Lung (tissue), 12 donors: ENCODE results near the gene POLDIP3. TPM values are rescaled to one million over a fixed set of nuclear protein-coding genes. Genes with fewer than 3 reads are reported as not detected.

Source experiments
- ATAC-seq: fragments of 200-7000 bp; cut with Tn5 transposase; one replicate; pipeline ENCODE4 v1.9.1; 2020; ENCODE audit warnings: moderate number of reproducible peaks; ENCODE audit not compliant: insufficient read depth, low FRiP score
- DNase-seq, 3 donors: peaks; one replicate each; pipeline ENCODE4 v3.0.0-alpha.2; 2013 to 2017
- H3K27ac ChIP-seq, 2 donors: one replicate each; pipeline ENCODE4 v1.5.1; 2013; ENCODE audit warnings: mild to moderate bottlenecking in 2 of 2, moderate library complexity in 2 of 2, control low read depth in 1 of 2, inconsistent platforms in 1 of 2, low read depth in 1 of 2, low read length in 1 of 2
- H3K27me3 ChIP-seq, 3 donors: one replicate each; pipeline ENCODE4 v1.5.1; 2013; ENCODE audit warnings: low read length in 2 of 3; ENCODE audit not compliant: control insufficient read depth in 3 of 3, insufficient read depth in 3 of 3
- H3K36me3 ChIP-seq, 4 donors: one replicate each; pipeline ENCODE4 v1.5.1; 2013; ENCODE audit warnings: low read length in 4 of 4, mild to moderate bottlenecking in 1 of 4, moderate library complexity in 1 of 4; ENCODE audit not compliant: control insufficient read depth in 4 of 4, insufficient read depth in 4 of 4
- H3K4me1 ChIP-seq, 5 donors: one replicate each; pipeline ENCODE4 v1.5.1; 2013; ENCODE audit warnings: low read length in 5 of 5, mild to moderate bottlenecking in 2 of 5, moderate library complexity in 1 of 5; ENCODE audit not compliant: control insufficient read depth in 5 of 5, insufficient read depth in 5 of 5
- H3K4me3 ChIP-seq: one replicate; pipeline ENCODE4 v1.5.1; 2013; ENCODE audit warnings: mild to moderate bottlenecking, control low read depth, moderate library complexity
- H3K9ac ChIP-seq, 2 donors: one replicate each; pipeline ENCODE4 v1.5.1; 2013; ENCODE audit warnings: low read length in 2 of 2, control low read depth in 1 of 2; ENCODE audit not compliant: insufficient read depth in 1 of 2
- H3K9me3 ChIP-seq, 4 donors: one replicate each; pipeline ENCODE4 v1.5.1; 2013; ENCODE audit warnings: low read length in 3 of 4, mild to moderate bottlenecking in 1 of 4, moderate library complexity in 1 of 4; ENCODE audit not compliant: control insufficient read depth in 4 of 4, insufficient read depth in 3 of 4
- CTCF ChIP-seq: IDR thresholded peaks from 2 replicates; pipeline ENCODE4 v1.5.1; 2012; ENCODE audit warnings: mild to moderate bottlenecking; ENCODE audit errors: control extremely low read depth, extremely low read depth
- WGBS, 2 donors: extraction: QIAGEN DNeasy Blood & Tissue Kit; methylation state at CpG; one replicate each; pipeline ENCODE4 v1.1.7; 2013; 5-methylcytosine and 5-hydroxymethylcytosine counted together
- polyA plus RNA-seq, 2 donors: library from polyadenylated mRNA; stranded (reverse); fragments of 200-250 nt; gene quantifications; one replicate each; pipeline ENCODE4 v1.2.1, GENCODE V29; 2013
- total RNA-seq, 2 donors: library from RNA; depleted of rRNA in 1 of 2; stranded (reverse); fragments of >200 nt in 1 of 2; gene quantifications; one replicate each; pipeline ENCODE4 v1.2.1, GENCODE V29; 2014 to 2021
- donor health status: control.
- donor health status: control.
- donor health status: Bipolar disorder and iron deficiency.
- donor health status: healthy.
- donor health status: DM: yes; HTN: yes; CAD: no.

The POLDIP3 gene
- total and polyA plus RNA-seq, 4 donors = 20.5 to 62.1 (median 42.7) TPM

- Histone ChIP-seq H3K36me3 (peaks cover 0 to 16% (median 0%) of the 10 kb centered on the region in 4 donors), H3K9me3 (no peaks in the 10 kb centered on the region), H3K4me3 (no peak overlapping the region), H3K27me3 (no peaks in the 10 kb centered on the region), H3K9ac (no peak overlapping the region), H3K4me1 (peaks cover 12 to 61% (median 46%) of the 10 kb centered on the region in 5 donors), H3K27ac (peak overlapping the region in 1 of 2 donors; percentile 77)
- no peak for TF ChIP-seq CTCF
- WGBS, 2 donors = 74% methylated on average over 1 of the region's 1 CpG
- DNase-seq (no peak), ATAC-seq (no peak)
Observed at GRCh38 chr22:42611051-42611450, 3.6 kb downstream of the POLDIP3 start.

GRCh38 chr22:42610186-42610585, 4.5 kb downstream of the POLDIP3 start:
- no peak for TF ChIP-seq CTCF
- H3K27me3 ChIP-seq = no peaks in the 10 kb centered on the region
- no peaks in the 10 kb centered on the region for H3K9me3 ChIP-seq
- DNase-seq (peak; percentile 54 to 91 (median 78)), ATAC-seq (no peak)
- peaks cover 12 to 54% (median 44%) of the 10 kb centered on the region in 5 donors for H3K4me1 ChIP-seq
- H3K9ac ChIP-seq = no peak overlapping the region
- peak overlapping the region; percentile 30 to 77 for H3K27ac ChIP-seq
- 38 to 39% methylated on average over 5 of the region's 5 CpGs for WGBS, 2 donors
- H3K4me3 ChIP-seq = no peak overlapping the region
- peaks cover 0 to 18% (median 4%) of the 10 kb centered on the region in 4 donors for H3K36me3 ChIP-seq

GRCh38 chr22:42608823-42609361, 5.8 kb downstream of the POLDIP3 start:
- 62 to 76% methylated on average over 11 of the region's 11 CpGs for WGBS, 2 donors
- H3K27me3 ChIP-seq = no peaks in the 10 kb centered on the region
- peak overlapping the region; percentile 45 to 80 for H3K27ac ChIP-seq
- TF ChIP-seq CTCF = no peak
- peaks cover 20 to 58% (median 46%) of the 10 kb centered on the region in 5 donors for H3K4me1 ChIP-seq
- peak; percentile 15 for ATAC-seq
- H3K36me3 ChIP-seq = peaks cover 0 to 18% (median 5%) of the 10 kb centered on the region in 4 donors
- DNase-seq = peak in 1 of 3 donors; percentile 50
- H3K4me3 ChIP-seq = no peak overlapping the region
- H3K9me3 ChIP-seq = no peaks in the 10 kb centered on the region
- H3K9ac ChIP-seq = no peak overlapping the region
